ENCODE measurements around the gene S100A13. TPM values are rescaled to one million over a fixed set of nuclear protein-coding genes. Genes with fewer than 3 reads are reported as not detected.

Gene S100A13
- total RNA-seq, 1 donor from 2014 or later = 76.1 TPM

- intact Hi-C loops (cut with DNase I) = no loop called here
Measured at GRCh38 chr1:153651771-153652170, 24.5 kb upstream of the S100A13 start.

GRCh38 chr1:153649863-153650235 lies 22.5 kb upstream of the S100A13 start:
- ATAC-seq = no peak
- Histone ChIP-seq H3K4me3 (no peak overlapping the region), H3K36me3 (peaks cover 25% of the 10 kb centered on the region), H3K4me1 (peaks cover 17% of the 10 kb centered on the region), H3K9me3 (no peaks in the 10 kb centered on the region), H3K27me3 (no peaks in the 10 kb centered on the region), H3K27ac (no peak overlapping the region)
- TF ChIP-seq, protein P1, sequence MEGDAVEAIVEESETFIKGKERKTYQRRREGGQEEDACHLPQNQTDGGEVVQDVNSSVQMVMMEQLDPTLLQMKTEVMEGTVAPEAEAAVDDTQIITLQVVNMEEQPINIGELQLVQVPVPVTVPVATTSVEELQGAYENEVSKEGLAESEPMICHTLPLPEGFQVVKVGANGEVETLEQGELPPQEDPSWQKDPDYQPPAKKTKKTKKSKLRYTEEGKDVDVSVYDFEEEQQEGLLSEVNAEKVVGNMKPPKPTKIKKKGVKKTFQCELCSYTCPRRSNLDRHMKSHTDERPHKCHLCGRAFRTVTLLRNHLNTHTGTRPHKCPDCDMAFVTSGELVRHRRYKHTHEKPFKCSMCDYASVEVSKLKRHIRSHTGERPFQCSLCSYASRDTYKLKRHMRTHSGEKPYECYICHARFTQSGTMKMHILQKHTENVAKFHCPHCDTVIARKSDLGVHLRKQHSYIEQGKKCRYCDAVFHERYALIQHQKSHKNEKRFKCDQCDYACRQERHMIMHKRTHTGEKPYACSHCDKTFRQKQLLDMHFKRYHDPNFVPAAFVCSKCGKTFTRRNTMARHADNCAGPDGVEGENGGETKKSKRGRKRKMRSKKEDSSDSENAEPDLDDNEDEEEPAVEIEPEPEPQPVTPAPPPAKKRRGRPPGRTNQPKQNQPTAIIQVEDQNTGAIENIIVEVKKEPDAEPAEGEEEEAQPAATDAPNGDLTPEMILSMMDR (IDR thresholded peaks at IDR 0.05) = no peak
- no peak for DNase-seq
- intact Hi-C loops (cut with DNase I) = no loop called here

More at GRCh38 chr1:153651771-153652170, 24.5 kb upstream of the S100A13 start:
- TF ChIP-seq, protein P1 (IDR thresholded peaks at IDR 0.05) = no peak
- no peak overlapping the region for H3K27ac ChIP-seq
- no peaks in the 10 kb centered on the region for H3K9me3 ChIP-seq
- H3K4me1 ChIP-seq = peaks cover 17% of the 10 kb centered on the region
- ATAC-seq = no peak
- peaks cover 6% of the 10 kb centered on the region for H3K36me3 ChIP-seq
- DNase-seq = no peak
- H3K27me3 ChIP-seq = no peaks in the 10 kb centered on the region
- H3K4me3 ChIP-seq = no peak overlapping the region

- intact Hi-C loops (cut with DNase I) = no loop called here
- no peak for DNase-seq
- Histone ChIP-seq H3K27me3 (no peaks in the 10 kb centered on the region), H3K36me3 (peaks cover 30% of the 10 kb centered on the region), H3K4me3 (no peak overlapping the region), H3K27ac (no peak overlapping the region), H3K4me1 (peaks cover 17% of the 10 kb centered on the region), H3K9me3 (no peaks in the 10 kb centered on the region)
- peak; percentile 3 for ATAC-seq
- TF ChIP-seq, protein P1 (IDR thresholded peaks at IDR 0.05) = no peak
Measured at GRCh38 chr1:153649137-153649862, 22.0 kb upstream of the S100A13 start.

GRCh38 chr1:153648000-153648643 lies 20.8 kb upstream of the S100A13 start:
- H3K4me3 ChIP-seq = no peak overlapping the region
- no peaks in the 10 kb centered on the region for H3K27me3 ChIP-seq
- TF ChIP-seq, protein P1 (IDR thresholded peaks at IDR 0.05) = no peak
- intact Hi-C loops (cut with DNase I) = no loop called here
- H3K9me3 ChIP-seq = no peaks in the 10 kb centered on the region
- no peak overlapping the region for H3K27ac ChIP-seq
- H3K4me1 ChIP-seq = peaks cover 25% of the 10 kb centered on the region
- ATAC-seq = no peak
- DNase-seq = no peak
- peaks cover 42% of the 10 kb centered on the region for H3K36me3 ChIP-seq

DNA sequence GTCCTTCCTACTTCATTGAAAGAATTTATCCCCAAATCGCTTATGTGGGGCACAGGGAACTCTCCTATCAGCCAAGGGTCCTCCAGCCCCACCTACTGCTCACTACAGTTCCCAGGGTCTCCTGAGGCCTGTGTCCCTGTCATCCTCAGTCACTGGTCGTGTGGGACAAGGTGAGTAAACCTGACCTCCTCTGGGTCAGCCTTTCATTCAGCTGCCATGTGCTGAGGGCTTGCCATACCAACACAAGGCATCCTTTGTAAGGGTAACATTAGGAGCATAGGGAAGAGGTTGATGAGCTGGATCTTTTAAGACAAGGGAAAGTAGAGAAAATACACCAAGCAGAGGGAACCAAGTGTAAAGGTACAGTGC lies 20.0 kb upstream of the S100A13 start:
- no peak overlapping the region for H3K27ac ChIP-seq
- TF ChIP-seq, protein P1 (IDR thresholded peaks at IDR 0.05) = no peak
- no peaks in the 10 kb centered on the region for H3K27me3 ChIP-seq
- no peak overlapping the region for H3K4me3 ChIP-seq
- peaks cover 20% of the 10 kb centered on the region for H3K4me1 ChIP-seq
- DNase-seq (no peak), ATAC-seq (peak; percentile 17)
- H3K9me3 ChIP-seq = no peaks in the 10 kb centered on the region
- H3K36me3 ChIP-seq = peaks cover 50% of the 10 kb centered on the region
- intact Hi-C loops (cut with DNase I) = no loop called here
